HG03159 (cell line): ENCODE measurements around the gene COA1.
"Not testable (repeated sequence)": the region's sequence is repeated elsewhere in the genome, so short reads cannot be mapped to it uniquely, and the experiment has no call there.

Source experiments
- ATAC-seq: cut with Tn5 transposase; IDR thresholded peaks from one replicate; pipeline ENCODE4 v1.9.1; 2021; ENCODE audit warnings: mild to moderate bottlenecking, moderate library complexity; ENCODE audit not compliant: unreplicated experiment

COA1 gene

DNA sequence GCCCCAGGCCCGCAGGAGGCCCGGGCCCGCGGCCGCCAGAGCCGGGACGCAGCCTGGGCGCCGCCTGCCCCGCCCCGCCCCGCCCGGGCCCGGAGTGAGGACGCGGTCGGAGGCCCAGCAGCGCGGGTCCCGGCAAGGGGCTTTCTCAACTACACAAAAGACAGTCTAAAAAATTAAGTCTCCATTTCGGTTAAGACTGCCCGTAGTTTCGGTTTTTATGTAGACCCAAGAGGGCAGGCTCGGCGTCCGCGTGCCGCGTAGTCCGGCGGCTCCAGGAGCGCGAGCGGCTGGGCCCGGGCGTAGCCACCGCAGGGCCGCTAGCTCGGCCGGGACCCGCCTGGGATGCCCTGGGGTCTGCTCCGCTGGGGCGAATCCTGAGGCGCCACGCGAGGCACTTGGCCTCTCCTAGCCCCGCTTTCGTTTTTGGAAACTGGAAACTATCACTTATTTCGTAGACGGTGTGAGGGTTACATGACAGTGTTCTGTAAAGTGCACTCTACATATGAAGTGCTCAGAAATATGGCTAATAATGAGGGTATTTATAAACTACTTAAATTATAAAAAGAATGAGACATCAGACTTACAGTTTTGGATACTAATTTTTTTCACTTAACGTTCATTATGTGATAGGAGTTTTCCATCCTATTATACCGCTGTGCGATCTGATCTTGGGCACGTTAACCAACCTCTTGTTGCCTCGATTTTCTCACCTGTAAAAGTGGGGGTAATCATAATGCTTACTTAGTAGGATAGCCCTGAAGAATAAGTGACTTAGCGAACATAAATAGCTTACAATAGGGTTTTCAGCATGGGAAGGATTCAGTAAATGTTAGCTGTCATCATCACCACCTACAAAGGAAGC is 29.7 kb upstream of the COA1 start:
- peak; percentile 64 for ATAC-seq

DNA sequence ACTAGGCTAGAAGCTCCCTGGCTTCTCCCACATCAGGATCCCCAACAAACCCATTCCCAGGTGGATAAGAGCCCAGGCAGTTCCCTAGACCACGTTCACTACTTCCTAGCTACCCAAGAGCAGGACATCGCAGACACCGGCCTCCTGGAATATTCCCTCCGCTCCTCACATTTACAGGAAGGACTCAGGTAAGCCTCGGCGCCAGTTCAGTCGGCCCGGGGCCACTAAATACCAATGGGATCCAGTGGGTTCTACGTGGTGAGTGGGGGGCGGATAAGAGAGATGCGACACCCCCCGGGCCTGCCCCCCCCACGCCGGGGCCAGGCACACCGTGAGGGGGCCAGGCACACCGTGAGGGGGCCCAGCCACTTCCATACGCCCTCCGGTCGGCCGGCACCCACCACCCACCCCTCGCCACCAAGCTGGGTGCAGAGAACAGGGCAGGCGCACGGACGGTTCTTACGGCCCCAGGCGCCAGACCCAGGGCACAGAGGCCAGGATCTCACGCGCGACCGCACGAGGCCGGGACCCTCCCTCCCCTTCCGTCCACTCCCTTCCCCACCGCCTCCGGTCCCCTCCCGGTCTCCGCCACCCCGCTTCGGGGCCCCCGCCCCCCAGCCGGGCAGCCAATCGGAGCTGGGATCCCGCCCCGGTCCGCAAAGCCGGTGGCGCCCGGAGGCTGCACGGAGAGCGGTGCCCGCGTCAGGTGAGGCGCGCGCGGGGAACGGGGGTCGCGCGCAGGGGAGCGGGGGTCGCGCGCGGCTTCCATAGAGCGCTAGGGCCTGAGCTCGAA is 28.9 kb upstream of the COA1 start, which contains the start of gene BLVRA:
TSS of gene BLVRA (plus strand) at position 652 of the 793 bp plus-strand sequence. CDS start 12,479 bp downstream, outside the sequence.
- ATAC-seq: peak; percentile 75

DNA sequence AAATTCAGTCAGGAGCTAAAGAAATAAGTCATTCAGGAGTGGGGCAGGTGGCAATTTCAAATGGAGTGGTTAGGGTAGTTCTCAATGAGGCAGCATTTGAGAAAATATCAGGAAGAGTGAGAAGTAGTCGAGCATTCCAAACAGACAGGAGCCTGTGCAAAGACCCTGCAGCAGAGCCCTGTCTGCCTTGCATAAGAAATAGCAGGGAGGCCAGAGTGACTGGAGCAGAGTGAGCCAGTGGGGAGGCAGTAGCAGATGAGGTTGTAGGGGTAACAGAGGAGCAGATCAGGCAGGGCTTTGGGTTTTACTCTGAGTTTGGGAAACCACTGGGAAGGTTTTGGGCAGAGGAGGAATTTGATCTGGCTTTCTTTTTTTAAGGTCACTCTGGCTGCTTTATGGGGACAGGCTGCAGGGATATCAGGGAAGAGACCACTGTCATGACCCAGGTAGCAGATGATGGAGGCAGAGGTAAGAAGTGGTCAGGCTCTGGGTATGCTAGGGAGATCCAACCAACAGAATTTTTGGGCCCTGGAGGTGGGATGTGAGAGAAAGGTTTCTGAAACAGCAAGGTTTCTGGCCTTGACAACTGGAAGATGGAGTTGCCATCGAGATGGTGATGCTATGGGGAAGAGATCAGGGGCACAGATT is 27.9 kb upstream of the COA1 start:
- no peak for ATAC-seq

DNA sequence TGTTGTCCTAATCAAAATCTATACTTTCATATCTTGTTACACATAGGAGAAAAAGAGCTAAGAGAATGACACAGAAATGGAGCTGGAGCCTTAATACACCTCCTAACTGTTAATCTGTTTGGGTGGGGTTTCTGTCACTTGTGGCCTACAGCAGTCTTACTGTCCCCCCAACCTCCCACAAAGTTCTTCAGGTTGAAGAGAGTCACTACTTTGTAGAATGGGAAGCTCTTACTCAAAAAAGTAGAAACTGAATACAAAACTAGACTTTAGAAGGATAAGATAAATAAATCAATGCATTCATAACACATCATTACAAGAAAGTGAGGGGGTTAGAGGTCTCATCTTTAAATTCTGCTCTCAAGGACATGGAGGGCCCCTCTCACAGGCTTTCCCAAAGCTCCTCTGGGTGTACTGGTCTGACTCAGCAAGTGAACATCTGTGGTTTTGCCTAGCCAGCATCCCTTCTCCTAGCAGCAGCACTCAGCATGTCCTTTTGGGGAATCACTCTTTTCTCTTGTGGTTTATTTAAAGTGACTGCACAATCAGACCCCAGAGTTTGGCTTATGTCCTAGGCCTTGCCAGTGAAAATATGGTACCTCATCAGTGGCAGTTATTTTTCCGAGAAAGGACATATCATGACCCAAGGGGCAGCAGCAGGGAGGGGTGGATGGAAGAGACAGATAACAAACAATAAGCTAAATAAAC is 27.2 kb upstream of the COA1 start:
- ATAC-seq: no peak

DNA sequence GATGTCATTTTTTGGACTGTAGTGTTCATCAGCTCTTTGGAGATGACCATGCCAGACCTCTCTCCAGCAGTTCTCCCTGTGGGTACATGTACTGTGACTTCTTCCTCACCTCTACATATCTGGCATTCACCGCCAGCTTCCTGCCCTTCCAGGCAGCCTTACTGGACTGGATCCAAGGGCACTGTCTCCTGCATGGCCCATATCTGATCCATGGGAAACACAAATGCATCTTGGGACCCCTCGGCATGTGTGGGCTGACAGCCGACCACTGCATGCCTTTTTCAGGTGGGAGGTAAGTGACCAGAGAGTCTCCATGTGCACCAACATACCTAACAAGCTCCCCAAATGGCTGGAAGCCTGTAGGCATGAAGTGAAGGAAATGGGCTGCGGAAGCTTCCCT is 25.3 kb upstream of the COA1 start:
- no peak for ATAC-seq

DNA sequence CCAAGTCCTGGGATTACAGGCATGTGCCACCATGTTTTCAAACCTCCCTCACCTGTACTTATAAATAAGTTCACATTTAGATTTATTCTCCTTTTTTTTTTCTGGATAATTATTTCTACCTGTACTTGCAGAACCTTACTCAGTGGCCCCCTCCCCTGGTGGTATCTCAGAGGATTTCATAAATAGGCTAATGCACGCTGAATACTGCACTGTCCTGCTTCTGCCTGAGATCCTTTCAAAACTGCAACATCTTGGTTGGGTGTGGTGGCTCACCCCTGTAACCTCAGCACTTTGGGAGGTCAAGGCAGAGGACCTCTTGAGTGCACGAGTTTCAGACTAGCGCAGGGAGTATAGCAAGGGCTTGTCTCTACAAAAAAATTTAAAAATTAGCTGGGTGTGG is 24.5 kb upstream of the COA1 start:
- ATAC-seq: no peak

DNA sequence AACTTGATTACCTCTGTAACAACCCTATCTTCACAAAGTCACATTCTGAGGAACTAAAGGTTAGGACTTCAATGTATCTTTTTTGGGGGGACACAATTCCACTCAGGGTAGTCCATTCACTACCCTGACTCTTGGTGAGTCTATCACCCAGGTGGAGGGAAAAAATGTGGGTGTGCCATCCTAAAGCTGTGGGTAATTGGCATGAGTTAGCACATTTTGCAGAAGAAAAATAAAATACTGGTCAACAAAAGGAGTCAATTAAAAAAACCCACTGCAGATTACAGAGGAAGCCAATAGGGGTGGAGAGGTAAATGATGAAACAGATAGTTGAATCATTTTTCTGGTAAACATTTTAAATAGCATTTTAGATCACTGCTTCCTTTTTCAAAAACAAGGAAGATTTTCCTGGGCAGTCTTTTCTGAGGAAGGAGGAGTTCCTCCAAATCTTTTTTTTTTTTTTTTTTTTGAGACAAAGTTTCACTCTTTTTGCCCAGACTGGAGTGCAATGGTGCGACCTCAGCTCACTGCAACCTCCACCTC is 24.0 kb upstream of the COA1 start:
- ATAC-seq: no peak

DNA sequence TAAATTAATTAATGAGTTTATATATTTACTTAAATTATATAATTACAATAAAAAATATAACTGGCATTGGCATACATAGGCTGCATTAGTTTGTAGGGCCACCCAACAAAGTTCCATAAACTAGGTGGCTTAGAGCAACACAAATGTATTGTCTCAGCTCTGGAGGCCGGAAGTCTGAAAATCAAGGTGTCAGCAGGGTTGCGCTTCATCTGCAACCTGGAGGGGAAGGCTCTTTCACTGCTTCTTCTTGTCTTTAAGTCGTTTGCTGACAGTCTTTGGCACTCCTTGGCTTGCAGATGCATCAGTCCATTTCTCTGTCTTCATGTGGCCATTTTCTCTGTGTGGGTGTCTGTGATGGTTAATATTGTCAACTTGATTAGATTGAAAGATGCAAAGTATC is 23.1 kb upstream of the COA1 start:
- no peak for ATAC-seq

DNA sequence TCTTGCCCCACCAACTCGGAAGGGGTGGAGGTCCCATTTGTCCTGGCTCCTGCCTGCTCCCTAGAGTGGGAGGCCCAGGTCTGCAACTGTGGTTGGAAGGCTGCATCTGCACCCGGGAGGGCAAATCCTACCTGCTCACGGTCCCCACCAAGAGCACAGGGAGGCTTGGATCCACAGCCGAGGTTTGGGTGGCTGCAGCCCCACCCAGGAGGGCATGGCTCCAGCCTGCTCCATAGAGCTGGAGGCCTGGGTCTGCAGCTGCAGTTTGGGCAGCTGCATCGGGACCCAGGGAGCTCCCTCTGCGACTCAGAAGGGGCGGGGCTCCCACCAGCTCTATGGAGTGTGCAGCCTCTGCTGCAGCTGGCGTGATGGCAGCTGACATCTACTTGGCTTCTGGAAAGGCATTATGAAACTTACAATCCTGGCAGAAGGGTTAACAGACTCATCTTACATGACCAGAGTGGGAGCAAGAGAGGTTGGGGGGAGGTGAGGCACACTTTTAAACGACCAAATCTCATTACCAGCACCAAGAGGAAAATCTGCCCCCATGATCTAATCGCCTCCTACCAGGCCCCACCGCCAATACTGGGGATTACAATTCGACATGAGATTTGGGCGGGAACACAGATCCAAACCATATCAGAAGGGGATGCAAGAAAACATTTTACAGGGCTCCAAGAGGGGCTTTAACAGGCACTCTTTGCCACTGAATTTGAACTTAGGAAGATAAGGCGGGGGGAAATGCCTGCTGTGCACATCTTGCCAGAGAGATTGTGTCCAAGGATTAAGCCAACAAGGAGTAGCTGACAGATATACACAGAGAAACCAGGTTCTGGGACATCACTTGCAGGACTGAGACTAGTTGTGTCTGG is 20.9 kb upstream of the COA1 start:
- no peak for ATAC-seq

DNA sequence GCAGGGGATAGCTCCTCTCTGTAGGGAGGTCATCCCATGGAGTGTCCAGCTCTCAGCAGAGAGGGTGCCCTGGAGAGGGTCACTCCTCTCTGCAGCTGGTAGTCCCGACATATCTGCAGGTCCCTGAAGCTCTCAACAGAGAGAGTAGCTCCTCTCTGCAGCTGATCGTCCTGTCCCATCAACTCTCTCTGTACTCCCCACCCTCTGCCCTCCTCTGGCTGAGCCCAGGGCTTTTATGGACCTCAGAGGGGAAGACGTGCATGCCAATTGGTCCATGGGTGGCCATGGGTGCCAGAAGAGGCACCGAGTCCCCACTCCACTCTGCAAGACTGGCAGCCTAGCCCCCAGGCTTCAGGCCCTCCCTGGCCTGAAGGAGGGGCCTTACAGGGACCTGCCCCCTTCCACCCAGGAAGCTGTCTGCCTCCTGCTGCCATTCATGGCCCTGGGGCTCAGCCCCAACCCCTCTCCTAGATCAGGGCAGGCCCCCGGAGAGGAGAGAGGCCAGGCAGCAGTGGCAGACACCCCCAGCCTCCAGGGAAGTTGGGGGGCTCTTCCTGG is 20.1 kb upstream of the COA1 start:
- no peak for ATAC-seq

DNA sequence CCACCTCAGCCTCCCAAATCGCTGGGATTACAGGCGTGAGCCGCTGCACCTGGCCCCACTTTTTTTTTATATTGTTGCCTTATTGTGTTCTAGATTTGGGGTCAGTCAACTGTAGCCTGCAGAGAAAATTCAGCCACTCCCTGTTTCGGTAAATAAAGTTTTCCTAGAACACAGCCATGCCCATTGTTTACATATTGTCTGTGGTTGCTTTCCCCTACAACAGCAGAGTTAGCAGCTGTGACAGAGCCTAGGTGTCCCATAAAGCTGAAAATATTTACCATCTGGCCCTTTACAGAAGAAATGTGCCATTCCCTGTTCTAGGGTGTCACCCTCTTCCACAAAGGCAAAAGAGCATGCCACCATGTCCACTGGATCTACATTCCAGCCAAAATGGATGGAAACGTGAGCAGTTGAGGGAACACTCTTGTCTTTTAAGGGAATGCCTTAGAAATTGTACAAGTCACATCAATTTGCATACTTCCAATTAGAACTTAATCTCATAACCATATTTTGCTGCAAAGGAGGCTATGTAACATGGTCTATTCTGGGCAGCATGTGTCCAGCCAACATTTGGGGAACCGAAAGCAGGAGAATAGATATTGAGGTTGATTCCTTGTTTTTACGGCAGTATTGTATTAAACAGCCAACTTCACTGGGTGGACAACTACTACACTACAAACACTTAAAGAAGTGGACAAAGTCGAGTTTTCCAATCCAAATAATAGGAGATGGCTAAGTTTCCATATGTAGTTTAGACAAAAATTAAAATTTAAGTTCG is 18.2 kb upstream of the COA1 start:
- no peak for ATAC-seq

DNA sequence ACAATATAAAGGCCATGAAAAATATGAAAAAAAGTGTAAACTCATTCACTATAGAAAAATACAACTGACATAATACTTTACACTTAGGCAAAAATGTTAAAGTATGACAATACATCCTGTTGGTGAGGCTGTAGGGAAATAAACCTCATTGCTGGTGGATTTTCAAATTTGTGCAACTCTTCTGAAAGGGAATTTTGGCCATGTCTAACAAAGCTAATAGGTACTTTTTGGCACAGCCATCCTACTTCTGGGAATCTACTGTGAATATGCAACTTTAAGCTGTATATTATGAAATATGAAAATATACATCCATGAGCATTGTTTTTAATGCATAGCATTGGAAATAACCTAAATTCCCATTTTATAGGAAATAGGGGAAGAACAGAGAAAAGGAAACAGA is 13.4 kb upstream of the COA1 start:
- no peak for ATAC-seq

DNA sequence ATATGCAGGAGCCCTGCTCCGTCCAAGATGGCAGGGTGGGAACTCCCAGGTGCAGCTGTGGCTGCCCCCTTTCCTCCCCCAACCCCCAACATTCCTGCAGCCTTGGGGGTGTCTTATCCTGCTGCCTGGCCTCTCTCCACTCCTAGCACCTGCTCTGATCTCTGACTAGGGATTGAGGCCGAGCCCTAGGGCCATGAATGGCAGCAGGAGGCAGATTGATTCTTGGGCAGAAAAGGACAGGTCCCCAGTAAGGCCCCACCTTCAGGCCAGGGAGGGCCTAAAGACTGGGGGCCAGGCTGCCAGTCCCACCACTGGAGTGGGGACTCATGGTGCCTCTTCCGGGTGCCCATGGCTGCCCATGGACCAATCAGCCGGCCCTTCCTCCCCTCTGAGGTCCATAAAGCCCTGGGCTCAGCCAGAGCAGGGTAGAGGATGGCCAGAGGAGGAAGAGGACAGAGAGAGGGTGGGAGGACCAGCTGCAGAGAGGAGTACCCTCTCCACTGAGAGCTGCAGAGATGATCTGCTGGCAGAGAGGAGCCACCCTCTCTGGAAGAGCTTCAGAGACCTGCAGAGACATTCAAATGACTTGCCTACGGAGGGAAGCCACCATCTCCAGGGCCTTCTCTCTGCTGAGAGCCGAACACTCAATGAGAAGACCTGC is 8.3 kb upstream of the COA1 start:
- no peak for ATAC-seq

DNA sequence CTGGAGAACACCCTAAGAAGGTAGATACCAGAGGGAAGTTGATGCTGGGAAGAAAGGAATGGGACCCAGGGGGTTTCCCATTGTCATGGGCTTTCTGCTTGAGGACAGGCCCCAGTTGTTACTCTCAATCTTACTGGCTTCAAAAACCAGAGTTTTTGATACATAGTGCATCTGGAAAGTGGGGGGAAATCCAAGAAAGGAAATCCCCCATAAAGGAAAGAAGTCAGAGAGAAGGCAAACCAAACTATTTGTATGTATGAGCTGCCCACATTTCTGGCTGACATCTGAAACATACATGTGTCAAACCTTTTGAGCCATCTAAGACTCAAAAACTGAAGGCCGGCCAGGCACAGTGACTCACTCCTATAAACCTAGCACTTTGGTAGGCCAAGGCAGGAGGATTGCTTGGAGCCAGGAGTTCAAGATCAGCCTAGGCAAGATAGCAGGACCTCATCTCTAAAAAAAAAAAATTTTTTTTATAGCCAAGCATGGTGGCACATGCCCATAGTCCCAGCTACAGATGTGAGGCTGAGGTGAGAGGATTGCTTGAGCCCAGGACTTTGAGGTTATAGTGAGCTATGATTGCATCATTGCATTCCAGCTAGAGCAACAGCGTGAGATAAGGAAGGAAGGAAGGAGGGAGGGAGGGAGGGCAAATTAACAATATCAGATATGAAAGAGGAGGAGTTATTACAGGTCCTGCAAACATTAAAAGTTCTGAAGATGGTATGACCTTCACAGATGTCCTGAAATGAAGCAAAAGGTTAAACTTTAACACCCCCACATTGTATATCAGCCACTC is 6.7 kb upstream of the COA1 start:
- peak; percentile 83 for ATAC-seq

DNA sequence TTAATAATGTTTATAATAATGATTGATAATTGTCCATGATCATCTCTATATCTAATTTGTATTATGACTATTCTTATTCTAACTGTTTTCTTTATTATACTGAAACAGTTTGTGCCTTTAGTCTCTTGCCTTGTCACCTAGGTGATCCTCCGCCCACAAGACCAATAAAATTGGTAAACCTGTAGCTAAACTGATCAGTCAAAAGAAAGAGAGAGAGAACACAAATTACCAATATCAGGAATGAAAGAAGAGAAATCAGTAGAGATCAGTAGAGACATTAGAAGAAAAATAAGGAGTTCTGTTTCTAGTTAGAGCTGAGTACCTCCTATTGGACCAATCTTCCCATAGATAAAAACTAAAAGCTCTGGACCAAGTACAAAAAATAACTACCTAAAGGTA is 6.1 kb upstream of the COA1 start:
- peak; percentile 13 for ATAC-seq

DNA sequence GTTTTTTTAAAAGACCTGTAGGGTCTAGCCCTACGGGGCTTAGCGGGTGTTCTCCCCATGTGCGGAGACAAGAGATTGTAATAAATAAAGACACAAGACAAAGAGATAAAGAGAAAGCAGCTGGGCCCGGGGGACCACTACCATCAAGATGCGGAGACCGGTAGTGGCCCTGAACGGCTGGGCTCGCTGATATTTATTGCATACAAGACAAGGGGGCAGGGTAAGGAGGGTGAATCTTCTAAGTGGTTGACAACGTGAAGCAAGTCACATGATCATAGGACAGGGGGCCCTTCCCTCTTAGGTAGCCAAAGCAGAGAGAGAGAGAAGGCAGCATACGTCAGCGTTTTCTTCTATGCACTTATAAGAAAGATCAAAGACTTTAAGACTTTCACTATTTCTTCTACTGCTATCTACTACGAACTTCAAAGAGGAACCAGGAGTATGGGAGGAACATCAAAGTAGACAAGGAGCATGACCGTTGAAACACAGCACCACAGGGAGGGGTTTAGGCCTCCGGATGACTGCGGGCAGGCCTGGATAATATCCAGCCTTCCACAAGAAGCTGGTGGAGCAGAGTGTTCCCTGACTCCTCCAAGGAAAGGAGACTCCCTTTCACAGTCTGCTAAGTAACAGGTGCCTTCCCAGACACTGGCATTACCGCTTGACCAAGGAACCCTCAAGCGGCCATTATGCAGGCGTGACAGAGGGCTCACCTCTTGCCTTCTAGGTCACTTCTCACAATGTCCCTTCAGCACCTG is 5.4 kb upstream of the COA1 start:
- not testable (repeated sequence) for ATAC-seq

DNA sequence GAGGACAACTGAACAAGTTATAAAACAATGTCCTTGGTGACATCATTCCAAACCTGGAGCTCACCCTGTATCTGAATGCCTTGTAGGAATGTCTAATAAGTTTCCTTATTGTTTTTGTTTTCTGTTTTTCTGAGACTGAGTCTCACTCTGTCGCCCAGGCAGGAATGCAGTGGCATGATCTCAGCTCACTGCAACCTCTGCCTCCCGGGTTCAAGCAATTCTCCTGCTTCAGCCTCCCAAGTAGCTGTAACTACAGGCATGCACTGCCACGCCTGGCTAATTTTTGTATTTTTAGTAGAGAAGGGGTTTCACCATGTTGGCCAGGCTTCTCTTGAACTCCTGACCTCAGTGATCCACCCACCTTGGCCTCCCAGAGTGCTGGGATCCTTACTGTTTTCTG is 2.2 kb upstream of the COA1 start:
- ATAC-seq: not testable (repeated sequence)
